HFF-Myc (cell line): ENCODE results near the gene MYOF.

Experiments used
- DNase-seq: peaks from one replicate; pipeline ENCODE4 v3.0.0-alpha.2; 2011; ENCODE audit warnings: low read depth; ENCODE audit errors: extremely low read depth
- H3K4me3 ChIP-seq: replicated peaks from 2 replicates; pipeline ENCODE4 v1.5.1; 2011; ENCODE audit warnings: low read depth, mild to moderate bottlenecking, control low read depth, low read length
- TF ChIP-seq, protein P1 (sequence below): IDR thresholded peaks from 2 replicates; pipeline ENCODE4 v1.5.1; 2012; ENCODE audit warnings: mild to moderate bottlenecking, low read depth, low read length, control low read depth; ENCODE audit errors: missing control alignments

Gene MYOF

DNA sequence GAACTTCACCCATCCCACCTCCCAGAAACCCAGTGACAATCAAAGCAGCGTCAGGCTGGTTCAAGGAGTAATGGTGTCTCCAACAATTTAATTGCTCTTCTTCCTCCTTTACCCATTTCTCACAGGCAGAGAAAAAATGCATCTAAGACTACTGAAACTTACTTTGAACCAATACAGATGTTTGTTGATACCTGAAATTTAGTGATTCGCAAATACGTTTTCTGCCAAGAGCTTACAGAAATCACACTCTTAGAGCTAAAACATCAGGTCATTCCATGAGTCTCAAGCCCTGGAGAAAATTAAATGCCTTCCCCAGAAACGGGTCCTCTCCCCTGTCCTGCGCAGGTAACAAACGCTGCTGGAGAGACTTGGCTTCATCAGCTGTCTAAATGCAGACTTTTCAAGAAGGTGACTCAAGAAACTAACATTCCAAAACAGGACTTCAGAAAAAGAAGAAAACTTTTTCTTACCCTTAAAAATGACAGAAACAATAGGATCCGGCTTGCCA is 443 bp downstream of the MYOF start:
- H3K4me3 ChIP-seq: peak overlapping the region; percentile 56
- no peak for DNase-seq
- TF ChIP-seq, protein P1, sequence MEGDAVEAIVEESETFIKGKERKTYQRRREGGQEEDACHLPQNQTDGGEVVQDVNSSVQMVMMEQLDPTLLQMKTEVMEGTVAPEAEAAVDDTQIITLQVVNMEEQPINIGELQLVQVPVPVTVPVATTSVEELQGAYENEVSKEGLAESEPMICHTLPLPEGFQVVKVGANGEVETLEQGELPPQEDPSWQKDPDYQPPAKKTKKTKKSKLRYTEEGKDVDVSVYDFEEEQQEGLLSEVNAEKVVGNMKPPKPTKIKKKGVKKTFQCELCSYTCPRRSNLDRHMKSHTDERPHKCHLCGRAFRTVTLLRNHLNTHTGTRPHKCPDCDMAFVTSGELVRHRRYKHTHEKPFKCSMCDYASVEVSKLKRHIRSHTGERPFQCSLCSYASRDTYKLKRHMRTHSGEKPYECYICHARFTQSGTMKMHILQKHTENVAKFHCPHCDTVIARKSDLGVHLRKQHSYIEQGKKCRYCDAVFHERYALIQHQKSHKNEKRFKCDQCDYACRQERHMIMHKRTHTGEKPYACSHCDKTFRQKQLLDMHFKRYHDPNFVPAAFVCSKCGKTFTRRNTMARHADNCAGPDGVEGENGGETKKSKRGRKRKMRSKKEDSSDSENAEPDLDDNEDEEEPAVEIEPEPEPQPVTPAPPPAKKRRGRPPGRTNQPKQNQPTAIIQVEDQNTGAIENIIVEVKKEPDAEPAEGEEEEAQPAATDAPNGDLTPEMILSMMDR: no peak

DNA sequence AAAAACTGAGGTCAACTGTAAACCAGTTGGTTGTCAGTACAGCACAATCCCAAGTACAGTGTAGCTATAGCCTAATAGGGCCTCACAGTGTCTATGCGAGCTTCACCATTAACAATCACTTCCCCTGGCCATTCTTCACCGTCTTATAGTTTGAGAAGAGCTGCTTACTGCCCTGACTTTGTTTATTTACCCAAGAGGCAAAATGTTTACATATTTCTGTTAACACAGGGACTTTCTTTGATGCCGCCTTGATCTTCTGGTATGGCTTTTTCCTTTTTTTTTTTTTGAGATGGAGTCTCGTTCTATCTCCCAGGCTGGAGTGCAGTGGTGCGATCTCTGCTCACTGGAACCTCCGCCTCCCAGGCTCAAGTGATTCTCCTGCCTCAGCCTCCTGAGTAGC is 3.3 kb downstream of the MYOF start:
- TF ChIP-seq, protein P1: no peak
- peak overlapping the region; percentile 56 for H3K4me3 ChIP-seq
- no peak for DNase-seq

DNA sequence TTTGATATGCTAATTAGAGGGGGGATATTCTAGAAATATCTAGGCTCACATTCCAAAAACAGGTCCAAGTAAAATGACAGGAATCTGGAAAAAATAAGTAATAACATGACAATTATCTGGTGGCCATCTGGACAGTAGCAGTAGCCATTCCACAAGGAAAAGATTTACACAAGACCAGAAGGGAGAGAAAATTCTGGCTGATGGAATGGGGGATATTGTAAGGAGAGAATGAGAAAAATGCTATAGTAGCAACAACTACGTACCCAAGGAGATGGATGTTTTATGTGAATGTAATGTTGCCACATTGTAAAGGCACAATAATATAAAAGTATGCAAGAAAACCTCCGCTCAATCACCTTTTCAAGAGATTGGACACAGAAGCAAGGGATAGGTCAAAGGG is 5.4 kb downstream of the MYOF start:
- no peak for DNase-seq
- TF ChIP-seq, protein P1: no peak
- H3K4me3 ChIP-seq: no peak overlapping the region

DNA sequence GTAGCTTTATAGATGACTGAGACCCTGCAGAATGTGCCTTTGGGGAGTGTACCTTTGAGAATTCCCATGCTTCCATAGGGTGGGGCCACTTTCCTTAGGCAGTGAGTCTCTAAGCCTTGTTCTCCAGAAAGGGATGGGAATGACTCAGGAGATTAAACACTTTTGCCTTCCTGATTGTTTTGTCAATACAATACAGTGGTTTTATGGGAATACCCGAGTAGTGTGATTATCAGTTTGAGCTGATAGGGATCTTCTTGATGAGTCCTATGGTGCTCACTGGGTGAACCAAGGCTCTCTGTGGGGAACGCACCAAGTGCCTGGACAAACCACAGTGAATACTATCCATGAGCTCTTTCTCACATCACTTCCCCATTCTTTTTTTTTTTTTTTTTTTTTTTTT is 6.3 kb downstream of the MYOF start:
- H3K4me3 ChIP-seq: no peak overlapping the region

DNA sequence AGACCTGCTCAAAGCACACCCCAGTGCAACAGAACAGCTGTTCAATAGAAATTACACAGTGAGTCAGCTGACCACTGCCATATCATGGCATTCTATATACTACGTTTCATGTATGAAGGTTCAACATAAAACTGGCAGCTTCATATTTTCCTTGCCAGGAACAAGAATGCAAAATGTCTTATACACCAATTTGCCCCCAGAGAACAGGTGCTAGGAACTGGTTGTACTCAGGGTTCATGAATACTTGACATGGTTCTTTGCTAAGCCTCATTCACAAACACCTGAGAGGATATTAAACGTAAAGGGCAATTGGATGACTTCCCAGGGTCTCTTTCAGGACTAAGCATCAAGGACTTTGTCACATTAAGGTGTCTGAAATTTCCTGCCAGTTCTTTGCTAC is 6.9 kb downstream of the MYOF start:
- DNase-seq: no peak
- TF ChIP-seq, protein P1: no peak
- H3K4me3 ChIP-seq: no peak overlapping the region

More for the DNA sequence above, 6.3 kb downstream of the MYOF start:
- DNase-seq: no peak
- TF ChIP-seq, protein P1: no peak

DNA sequence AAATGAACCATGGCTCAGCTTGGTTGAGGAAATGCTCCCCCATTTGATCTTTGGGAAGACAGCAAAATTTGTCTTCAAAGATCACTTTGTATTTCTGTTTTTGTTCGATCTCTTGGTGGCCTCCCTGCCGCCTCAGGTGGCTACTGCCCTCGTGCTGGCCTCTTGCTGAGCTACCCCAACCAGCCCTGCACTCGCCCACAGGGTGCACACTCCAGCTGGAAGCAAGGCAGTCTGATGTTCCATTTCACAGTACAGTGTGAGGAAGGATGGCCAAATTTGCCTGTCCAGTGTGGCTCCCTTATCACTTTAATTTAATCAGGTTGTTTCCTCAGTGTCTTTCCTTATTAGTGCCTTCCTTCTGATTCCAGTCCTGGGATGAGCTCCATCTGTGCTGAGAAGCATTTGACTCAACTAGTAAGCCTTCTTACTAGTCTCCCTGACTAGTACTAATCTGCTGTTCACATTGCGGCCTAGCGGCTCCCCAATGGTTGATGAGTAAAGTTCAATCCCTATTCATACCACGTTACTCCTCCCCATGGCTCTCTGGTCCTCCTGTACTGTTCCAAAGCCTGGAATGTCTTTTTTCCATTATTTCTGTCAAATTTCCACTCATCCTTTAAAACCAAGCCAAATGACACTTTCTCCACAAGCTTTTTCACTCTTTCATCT is 8.2 kb downstream of the MYOF start:
- DNase-seq: no peak
- H3K4me3 ChIP-seq: no peak overlapping the region
- TF ChIP-seq, protein P1: no peak

DNA sequence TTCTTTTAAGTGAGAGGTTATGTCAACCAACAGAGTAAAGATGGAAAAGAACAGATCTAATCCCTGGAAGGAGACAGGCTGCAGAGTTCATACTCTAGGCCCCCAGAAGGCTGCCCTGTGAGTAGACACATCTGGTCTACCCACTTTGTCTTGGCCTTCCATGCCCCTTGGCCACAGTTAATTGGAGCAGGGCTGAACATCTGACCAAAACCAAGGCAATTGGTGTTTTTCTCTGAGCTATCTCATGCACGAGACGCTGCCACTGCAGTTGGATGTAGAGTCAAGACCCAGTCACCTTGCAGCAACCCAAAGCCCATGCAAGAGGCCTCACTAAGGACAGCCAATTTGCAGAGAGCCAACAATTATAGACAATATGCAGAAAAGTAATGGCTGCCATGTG is 9.0 kb downstream of the MYOF start:
- TF ChIP-seq, protein P1: no peak

More for the DNA sequence above, 9.0 kb downstream of the MYOF start:
- no peak overlapping the region for H3K4me3 ChIP-seq
- no peak for DNase-seq
